Mesodermal cell (in vitro differentiated cells): ENCODE data around the gene PDIA5.

ENCODE experiments used
- H3K27ac ChIP-seq: 2 replicates; pipeline ENCODE4 v1.7.0; 2013; ENCODE audit warnings: mild to moderate bottlenecking, low read depth, low read length, moderate library complexity; ENCODE audit not compliant: severe bottlenecking
- H3K36me3 ChIP-seq: 2 replicates; pipeline ENCODE4 v1.7.1; 2013; ENCODE audit warnings: mild to moderate bottlenecking, low read length, moderate library complexity; ENCODE audit not compliant: control insufficient read depth, insufficient read depth
- H3K4me1 ChIP-seq: one replicate; pipeline ENCODE4 v1.7.1; 2013; ENCODE audit warnings: mild to moderate bottlenecking, low read length; ENCODE audit not compliant: insufficient read depth, control insufficient read depth, poor library complexity, severe bottlenecking
- H3K4me3 ChIP-seq: 2 replicates; pipeline ENCODE4 v1.7.0; 2013; ENCODE audit warnings: low read length, control low read depth, mild to moderate bottlenecking; ENCODE audit not compliant: insufficient read depth, poor library complexity, severe bottlenecking; ENCODE audit errors: extremely low read depth
- H3K9me3 ChIP-seq: 2 replicates; pipeline ENCODE4 v1.7.1; 2013; ENCODE audit warnings: mild to moderate bottlenecking, low read length, moderate library complexity; ENCODE audit not compliant: control insufficient read depth
- WGBS, 2 experiments: methylation state at CpG; one replicate each; pipeline ENCODE4 v1.1.5; 2013; ENCODE audit warnings: missing lambda C conversion rate in 2 of 2; ENCODE audit not compliant: insufficient coverage in 2 of 2; 5-methylcytosine and 5-hydroxymethylcytosine counted together

Gene PDIA5

DNA sequence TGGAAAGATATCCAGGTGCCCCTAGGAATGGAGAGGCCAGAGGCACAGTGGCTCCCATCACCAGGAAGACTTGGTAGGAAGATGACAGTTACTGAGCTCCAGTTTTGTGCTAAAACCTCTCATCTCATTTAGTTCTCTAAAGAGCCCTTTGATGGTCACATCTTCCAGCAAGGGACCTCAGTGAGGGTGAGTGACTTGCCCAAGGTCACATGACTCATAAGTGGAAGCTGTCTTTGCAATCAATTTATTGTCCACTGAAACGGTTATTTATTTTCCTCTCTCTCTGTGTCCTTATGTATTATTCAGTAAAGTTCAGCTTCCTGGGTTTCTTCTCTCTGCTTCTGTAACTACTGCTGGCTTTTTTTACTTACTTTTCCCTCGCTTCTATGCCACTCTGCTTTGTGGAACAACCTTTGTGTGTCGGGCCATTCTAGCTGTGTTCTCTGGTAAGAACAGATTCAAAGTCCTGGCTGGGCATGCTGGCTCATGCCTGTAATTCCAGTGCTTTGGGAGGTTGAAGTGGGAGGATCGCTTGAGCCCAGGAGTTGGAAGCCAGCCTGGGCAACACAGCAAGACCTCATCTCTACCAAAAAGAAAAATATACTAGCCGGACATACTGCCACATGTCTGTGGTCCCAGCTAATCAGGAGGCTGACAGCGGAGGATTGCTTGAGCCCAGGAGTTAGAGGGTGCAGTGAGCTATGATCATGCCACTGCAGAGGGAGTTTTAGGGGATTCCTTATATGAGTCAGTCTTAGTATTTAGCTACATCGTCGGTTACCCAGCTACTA is 55.9 kb downstream of the PDIA5 start:
- Histone ChIP-seq H3K27ac (no peak overlapping the region), H3K9me3 (no peaks in the 10 kb centered on the region), H3K4me3 (no peak overlapping the region), H3K36me3 (peaks cover 93% of the 10 kb centered on the region), H3K4me1 (peaks cover 13% of the 10 kb centered on the region)
- 83 to 93% methylated on average over 5 to 6 of the region's 8 CpGs for WGBS, 2 experiments

DNA sequence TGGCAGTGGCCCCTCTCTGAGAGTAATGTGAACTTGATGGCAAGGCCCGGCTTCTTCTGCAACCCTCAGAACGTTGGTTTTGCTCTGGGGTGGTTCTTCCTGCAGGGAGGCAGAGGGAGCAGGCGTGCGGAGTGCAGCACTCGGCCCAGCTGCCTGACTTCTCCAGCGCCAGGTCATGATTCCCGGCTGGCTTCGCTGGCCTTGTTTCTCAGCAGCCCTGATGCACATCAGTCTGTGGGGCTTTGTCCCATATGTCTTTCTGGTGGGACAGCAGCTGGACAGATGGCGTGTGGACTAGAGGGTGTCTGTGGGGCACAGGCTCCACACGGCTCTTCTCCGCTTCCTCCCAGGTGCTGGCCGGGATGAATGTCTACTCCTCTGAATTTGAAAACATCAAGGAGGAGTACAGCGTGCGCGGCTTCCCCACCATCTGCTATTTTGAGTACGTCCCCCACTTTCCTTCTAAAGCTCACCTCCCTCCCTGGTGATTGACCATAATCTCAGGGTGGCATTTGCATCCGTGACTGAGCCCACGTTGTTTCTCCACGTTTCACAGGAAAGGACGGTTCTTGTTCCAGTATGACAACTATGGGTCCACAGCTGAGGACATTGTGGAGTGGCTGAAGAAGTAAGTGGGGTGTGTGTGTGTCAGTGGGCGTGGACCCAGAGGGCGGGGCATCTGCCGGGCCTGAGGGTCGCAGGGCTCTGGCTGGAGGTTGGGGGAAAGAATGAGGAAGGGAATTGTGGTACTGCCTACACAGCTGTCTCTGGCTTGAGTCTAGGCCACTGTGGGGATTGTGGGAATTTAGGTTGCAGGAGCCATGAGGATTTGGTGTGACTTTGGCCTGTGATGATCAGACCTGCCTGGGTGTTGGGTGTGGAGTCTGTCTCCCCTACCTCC is 57.1 kb downstream of the PDIA5 start:
- no peaks in the 10 kb centered on the region for H3K9me3 ChIP-seq
- peaks cover 92% of the 10 kb centered on the region for H3K36me3 ChIP-seq
- WGBS, 2 experiments = 92% methylated on average over 22 to 23 of the region's 24 CpGs
- no peak overlapping the region for H3K27ac ChIP-seq
- peaks cover 13% of the 10 kb centered on the region for H3K4me1 ChIP-seq
- no peak overlapping the region for H3K4me3 ChIP-seq

DNA sequence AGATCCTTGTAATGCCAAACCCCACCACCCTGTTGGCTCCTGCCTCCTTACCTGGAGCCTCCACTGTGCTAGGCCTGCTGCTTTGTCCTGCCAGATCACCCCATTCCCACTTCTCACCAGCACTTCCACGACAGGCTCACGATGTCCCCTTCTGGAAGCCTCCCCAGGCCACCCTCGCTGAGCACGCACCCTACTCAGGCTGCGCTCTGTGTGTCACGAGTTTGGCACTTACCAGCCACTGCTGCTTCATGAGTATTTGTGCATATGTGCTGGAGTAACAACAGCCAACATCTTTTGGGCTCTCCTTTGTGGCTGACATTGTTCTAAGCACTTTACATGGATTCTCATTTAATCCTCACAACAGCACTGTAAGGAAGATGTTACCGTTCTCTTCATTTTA is 58.1 kb downstream of the PDIA5 start:
- H3K9me3 ChIP-seq = no peaks in the 10 kb centered on the region
- H3K4me3 ChIP-seq = no peak overlapping the region
- peaks cover 92% of the 10 kb centered on the region for H3K36me3 ChIP-seq
- no peak overlapping the region for H3K27ac ChIP-seq
- WGBS, 2 experiments = 86 to 94% methylated on average over 5 to 7 of the region's 7 CpGs
- H3K4me1 ChIP-seq = peaks cover 15% of the 10 kb centered on the region

DNA sequence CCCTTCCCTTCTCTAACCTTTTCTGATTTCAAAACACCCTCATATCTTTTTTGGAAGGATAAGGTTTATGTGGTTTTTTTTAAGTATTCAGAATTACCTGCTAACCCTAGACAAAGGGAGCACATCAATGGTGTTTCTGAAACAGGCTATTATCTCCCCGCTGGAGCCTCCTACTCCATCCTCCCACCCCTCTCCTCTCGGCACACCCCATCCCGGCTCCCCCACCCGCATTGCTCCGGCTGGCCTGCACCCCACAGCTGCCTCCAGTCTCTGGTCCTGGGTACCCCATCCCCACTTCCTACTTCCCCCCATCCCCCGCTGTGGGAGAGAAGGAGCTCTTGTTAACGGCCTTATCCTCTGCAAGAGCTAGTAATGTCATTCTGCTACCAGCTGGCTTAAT is 59.2 kb downstream of the PDIA5 start:
- Histone ChIP-seq H3K36me3 (peaks cover 93% of the 10 kb centered on the region), H3K27ac (no peak overlapping the region), H3K4me1 (peaks cover 15% of the 10 kb centered on the region), H3K9me3 (no peaks in the 10 kb centered on the region), H3K4me3 (no peak overlapping the region)
- 70 to 71% methylated on average over 2 to 5 of the region's 7 CpGs for WGBS, 2 experiments

DNA sequence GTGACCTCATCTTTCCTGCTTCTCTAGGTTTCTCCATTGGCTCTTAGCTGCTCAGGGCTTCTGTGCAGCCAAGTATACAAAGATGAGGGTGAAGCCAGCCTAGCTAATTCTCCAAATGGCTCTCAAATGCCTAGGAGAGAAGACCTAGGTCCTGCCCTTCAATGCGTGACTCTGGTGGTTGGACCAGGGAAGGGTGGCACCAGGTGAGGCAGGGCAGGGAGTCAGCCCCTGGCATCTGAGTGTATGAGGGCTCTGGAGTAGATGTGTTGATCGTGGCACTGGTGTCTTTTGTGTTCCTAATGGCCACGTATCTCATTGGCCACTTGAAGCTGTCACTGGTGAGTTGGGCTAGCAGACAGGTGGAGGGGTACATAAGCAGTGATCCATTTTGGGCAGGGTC is 59.8 kb downstream of the PDIA5 start:
- H3K4me1 ChIP-seq = peaks cover 9% of the 10 kb centered on the region
- H3K27ac ChIP-seq = no peak overlapping the region
- WGBS, 2 experiments = 95 to 100% methylated on average over 3 of the region's 3 CpGs
- peaks cover 93% of the 10 kb centered on the region for H3K36me3 ChIP-seq
- no peak overlapping the region for H3K4me3 ChIP-seq
- no peaks in the 10 kb centered on the region for H3K9me3 ChIP-seq

DNA sequence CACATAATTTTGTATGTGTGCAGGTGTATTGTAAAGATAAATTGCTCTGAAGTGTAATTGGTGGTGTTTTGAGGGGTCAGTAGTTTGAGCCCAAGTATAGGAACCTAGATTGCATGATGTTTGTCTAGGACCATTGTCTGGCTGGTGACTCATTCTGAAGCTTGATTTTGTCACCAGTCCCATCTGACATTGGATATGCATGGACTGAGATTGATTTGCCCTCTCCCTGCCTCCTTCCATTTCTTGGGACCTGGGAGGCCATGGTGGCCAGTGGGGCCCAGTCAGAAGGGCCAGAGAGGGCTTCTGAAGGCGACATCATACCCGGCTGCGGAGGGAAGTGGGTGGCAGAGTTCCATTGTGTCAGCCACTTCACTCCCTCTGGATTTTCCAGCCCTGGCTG is 62.3 kb downstream of the PDIA5 start:
- H3K4me1 ChIP-seq = peaks cover 2% of the 10 kb centered on the region
- H3K9me3 ChIP-seq = no peaks in the 10 kb centered on the region
- 80 to 100% methylated on average over 3 of the region's 3 CpGs for WGBS, 2 experiments
- no peak overlapping the region for H3K4me3 ChIP-seq
- H3K36me3 ChIP-seq = peaks cover 92% of the 10 kb centered on the region
- no peak overlapping the region for H3K27ac ChIP-seq

DNA sequence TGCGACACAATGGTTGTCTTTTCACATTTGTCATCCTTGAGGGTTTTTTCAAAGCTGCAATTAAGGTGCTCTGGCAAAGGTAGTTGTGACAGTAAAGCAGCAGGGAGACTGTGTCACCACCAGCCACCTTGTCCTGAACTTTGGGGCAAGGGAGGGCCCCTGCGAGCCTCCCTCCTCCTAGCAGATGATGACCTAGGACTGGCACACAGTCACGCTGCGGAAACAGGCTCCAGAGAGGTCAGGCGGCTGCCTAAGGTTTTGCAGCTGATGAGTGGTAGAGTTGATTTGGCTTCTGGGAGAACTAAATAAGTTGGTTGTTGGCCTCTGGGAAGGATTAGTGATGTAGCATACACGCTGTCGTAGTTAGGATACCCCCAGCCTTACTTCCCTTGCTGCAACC is 62.7 kb downstream of the PDIA5 start:
- 96 to 100% methylated on average over 1 to 4 of the region's 7 CpGs for WGBS, 2 experiments
- peaks cover 92% of the 10 kb centered on the region for H3K36me3 ChIP-seq

DNA sequence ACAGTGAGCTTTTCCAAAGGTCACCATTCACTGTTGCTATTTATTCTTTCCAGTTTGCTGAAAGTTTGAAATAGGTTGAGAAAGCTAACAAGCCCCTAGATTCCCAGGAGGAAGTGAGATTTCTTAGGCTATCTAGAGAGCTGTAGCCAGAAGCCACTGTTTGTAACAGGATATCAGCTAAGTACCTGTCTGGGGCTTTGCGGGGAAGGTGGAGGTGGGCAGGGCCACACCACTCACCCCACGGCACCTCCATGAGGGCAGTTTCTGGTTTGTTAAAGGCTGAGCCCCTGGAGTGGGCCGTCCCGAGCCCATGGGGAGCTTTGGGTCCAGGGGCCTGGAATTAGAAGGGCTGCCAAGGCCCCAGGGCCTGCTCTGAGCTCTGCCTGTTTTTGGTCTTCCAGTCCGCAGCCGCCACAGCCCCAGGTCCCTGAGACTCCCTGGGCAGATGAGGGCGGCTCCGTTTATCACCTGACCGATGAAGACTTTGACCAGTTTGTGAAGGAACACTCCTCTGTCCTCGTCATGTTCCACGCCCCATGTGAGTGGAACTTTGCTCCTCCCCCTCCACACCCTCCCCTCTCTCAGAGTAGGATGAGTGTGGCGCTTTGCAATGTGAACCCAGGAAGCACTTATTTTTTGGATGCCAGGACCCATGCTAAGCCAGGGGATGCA is 63.4 kb downstream of the PDIA5 start:
- H3K4me1 ChIP-seq = peaks cover 2% of the 10 kb centered on the region
- no peaks in the 10 kb centered on the region for H3K9me3 ChIP-seq
- peaks cover 92% of the 10 kb centered on the region for H3K36me3 ChIP-seq
- H3K4me3 ChIP-seq = no peak overlapping the region
- H3K27ac ChIP-seq = no peak overlapping the region
- WGBS, 2 experiments = 92 to 96% methylated on average over 10 to 12 of the region's 12 CpGs

More for the DNA sequence above, 62.7 kb downstream of the PDIA5 start:
- Histone ChIP-seq H3K27ac (no peak overlapping the region), H3K4me1 (peaks cover 2% of the 10 kb centered on the region), H3K9me3 (no peaks in the 10 kb centered on the region), H3K4me3 (no peak overlapping the region)

DNA sequence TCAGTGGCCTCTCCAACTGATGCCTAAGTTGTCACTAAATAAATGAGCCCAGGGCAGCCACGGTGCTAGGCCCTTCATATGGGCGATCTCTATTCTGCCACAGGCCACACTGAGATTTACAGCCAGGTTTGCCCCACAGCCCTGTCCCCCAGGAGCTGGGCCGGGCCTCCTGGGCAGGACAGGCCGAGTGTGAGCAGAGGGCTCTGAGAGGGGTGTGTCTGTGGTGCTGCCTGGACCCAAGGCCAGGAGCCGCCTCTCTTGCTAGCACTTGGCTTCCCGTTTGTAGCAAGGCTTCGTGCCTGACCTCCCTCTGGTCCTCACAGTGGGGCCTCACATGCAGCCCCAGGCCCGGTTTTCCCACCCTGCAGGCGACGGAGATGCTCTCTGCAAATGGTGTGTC is 67.8 kb downstream of the PDIA5 start:
- Histone ChIP-seq H3K27ac (no peak overlapping the region), H3K4me1 (no peaks in the 10 kb centered on the region), H3K4me3 (no peak overlapping the region), H3K9me3 (no peaks in the 10 kb centered on the region), H3K36me3 (peaks cover 87% of the 10 kb centered on the region)
- 85 to 87% methylated on average over 7 to 10 of the region's 10 CpGs for WGBS, 2 experiments

DNA sequence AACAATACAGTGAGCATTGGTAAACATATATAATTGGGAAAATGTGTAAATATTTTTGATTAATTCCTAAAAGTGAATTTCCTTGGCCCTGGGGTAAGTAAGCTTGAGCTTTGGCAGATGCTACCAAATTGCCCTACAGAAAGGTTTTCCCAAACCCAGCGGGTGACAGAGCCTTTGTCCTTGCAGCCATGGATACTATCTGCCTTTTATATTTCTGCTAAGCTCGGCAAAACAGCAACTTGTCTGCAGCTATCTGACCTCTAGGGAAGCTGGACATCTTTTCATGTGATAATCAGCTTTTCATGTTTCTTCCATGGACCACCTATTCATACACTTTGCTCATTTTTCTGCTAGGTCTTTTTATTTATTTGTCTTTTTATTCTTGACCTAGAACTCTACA is 70.2 kb downstream of the PDIA5 start:
- 68 to 74% methylated on average over 2 of the region's 2 CpGs for WGBS, 2 experiments
- H3K4me1 ChIP-seq = no peaks in the 10 kb centered on the region
- H3K27ac ChIP-seq = peak overlapping the region; percentile 25
- peaks cover 86% of the 10 kb centered on the region for H3K36me3 ChIP-seq
- no peaks in the 10 kb centered on the region for H3K9me3 ChIP-seq
- H3K4me3 ChIP-seq = no peak overlapping the region
